ENCODE data around the gene RSF1. TPM values are rescaled to one million over a fixed set of nuclear protein-coding genes. Genes with fewer than 3 reads are reported as not detected.
"Not testable (repeated sequence)": the region's sequence is repeated elsewhere in the genome, so short reads cannot be mapped to it uniquely, and the experiment has no call there.

The RSF1 gene
- polyA plus RNA-seq, 1 donor, result 32.1 TPM

DNA sequence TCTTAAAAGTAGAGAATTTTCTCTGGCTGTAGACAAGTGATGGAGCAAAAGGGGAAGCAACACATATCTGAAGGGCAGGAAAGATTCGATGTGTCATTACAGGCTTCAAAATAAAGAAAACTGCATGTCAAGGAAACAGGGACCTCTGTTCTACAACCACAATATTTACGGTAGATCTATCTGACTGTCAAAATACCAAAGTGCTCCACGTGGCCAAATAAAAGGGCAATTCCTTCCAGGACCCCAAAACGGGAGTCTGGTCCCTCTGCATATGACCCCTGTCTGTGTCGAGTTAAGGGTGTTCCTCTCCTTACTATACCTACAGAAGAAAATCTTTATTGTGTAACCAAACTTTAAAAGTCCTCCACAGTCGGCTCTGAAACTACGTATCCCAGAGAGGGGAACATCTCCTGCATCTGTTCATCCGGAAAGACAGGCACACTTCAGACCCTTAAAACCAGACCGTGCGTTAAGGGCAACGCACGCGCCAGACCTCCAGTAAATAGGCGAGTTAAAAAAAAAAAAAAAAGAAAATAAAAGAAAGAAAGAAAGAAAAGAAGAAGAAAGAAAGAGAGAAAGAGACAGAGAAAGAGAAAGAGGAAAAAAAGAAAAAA, 183.7 kb downstream of the RSF1 start:
- WGBS (ENCODE audit: insufficient coverage, low lambda C conversion rate), result 0% methylated on average over 8 of the region's 14 CpGs
- H3K27me3 ChIP-seq (ENCODE audit: control insufficient read depth, insufficient read depth, low read length), result no peaks in the 10 kb centered on the region

DNA sequence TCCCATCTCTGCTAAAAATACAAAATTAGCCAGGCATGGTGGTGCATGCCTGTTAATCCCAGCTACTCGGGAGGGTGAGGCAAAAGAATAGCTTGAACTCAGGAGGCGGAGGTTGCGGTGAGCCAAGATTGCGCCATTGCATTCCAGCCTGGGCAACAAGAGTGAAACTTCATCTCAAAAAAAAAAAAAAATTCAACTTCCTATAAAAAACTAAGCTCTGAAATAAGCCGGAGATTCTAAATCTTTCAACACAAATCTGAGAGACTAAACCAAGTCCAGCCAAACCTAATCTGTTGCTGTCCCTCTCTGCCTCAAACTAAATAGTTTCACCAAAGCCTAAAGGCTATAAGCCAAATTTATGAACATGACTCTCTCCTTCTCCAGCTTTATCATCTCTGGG, 186.6 kb downstream of the RSF1 start:
- H3K4me3 ChIP-seq (ENCODE audit: low read length); H3K9me3 ChIP-seq (ENCODE audit: control insufficient read depth, low read depth, low read length); H3K27me3 ChIP-seq (ENCODE audit: control insufficient read depth, insufficient read depth, low read length); DNase-seq; H3K27ac ChIP-seq (ENCODE audit: low read length); H3K4me1 ChIP-seq (ENCODE audit: control insufficient read depth, insufficient read depth, low read length); H3K36me3 ChIP-seq (ENCODE audit: control insufficient read depth, insufficient read depth, low read length): not testable (repeated sequence)
- WGBS (ENCODE audit: insufficient coverage, low lambda C conversion rate), result no CpG with 5 or more reads among the region's 5 CpGs

More for the DNA sequence above, 183.7 kb downstream of the RSF1 start:
- Histone ChIP-seq H3K9me3 (ENCODE audit: control insufficient read depth, low read depth, low read length) (peaks cover 5% of the 10 kb centered on the region), H3K36me3 (ENCODE audit: control insufficient read depth, insufficient read depth, low read length) (peaks cover 2% of the 10 kb centered on the region), H3K4me3 (ENCODE audit: low read length) (peak overlapping the region; percentile 95), H3K4me1 (ENCODE audit: control insufficient read depth, insufficient read depth, low read length) (peaks cover 7% of the 10 kb centered on the region), H3K27ac (ENCODE audit: low read length) (peak overlapping the region; percentile 82)
- DNase-seq, result no peak

DNA sequence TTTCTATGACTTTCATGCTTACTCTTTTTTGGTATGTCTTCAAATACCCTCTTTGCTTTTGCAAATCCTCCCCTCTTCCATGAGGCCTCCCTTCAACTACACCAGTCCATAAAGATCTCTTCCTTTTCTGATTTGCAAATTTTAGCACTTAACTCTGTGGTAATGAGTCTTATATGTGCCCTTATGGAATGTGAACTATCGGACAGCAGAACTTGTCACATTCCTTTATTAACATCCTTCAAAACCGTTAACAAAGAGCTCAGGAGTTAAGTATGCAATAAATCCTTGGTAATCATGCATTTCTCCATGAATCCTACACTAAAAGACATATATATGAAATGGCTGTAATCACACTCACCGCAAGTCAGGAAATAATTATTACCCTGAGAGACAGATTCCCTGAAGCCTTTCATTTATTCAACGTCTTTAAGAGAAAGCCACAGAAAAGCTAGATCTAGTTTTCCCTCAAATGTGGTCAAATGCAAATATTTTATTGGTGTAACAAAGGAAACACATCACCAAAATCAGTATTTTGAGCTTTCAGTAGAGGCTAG, 190.3 kb downstream of the RSF1 start:
- Histone ChIP-seq H3K27me3 (ENCODE audit: control insufficient read depth, insufficient read depth, low read length) (no peaks in the 10 kb centered on the region), H3K4me3 (ENCODE audit: low read length) (no peak overlapping the region), H3K36me3 (ENCODE audit: control insufficient read depth, insufficient read depth, low read length) (peaks cover 22% of the 10 kb centered on the region), H3K27ac (ENCODE audit: low read length) (no peak overlapping the region), H3K9me3 (ENCODE audit: control insufficient read depth, low read depth, low read length) (no peaks in the 10 kb centered on the region), H3K4me1 (ENCODE audit: control insufficient read depth, insufficient read depth, low read length) (no peaks in the 10 kb centered on the region)
- DNase-seq, result no peak
- WGBS (ENCODE audit: insufficient coverage, low lambda C conversion rate), result 100% methylated on average over 1 of the region's 4 CpGs

DNA sequence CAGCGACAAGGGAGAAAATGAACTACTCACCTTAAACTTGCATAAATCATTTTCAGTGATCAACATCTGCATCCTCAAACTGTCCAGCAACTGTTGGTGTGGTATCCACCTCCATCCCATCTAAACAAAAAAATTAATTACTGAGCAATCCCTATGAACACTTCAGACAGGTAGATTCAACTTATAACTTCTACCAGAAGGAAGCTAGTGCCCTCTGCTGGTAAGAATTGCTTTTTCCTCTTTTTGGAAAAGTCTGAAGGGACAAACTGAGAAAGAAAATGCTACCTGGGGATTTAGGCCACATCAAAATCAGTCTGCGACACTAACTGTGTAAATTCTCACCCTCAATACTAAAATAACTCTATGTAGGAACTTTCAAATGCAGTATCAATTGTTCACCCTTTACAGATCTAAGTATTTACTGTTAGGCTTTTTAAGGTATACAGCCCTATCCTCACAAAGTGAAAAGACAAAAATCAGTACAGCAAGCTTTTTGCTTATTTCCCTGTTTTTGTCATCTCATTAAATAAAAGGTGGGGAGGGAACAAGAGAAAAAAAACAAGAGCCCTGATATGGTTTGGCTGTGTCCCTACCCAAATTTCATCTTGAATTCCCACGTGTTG, 200.8 kb downstream of the RSF1 start:
- WGBS (ENCODE audit: insufficient coverage, low lambda C conversion rate), result no CpG with 5 or more reads among the region's 3 CpGs
- Histone ChIP-seq H3K27ac (ENCODE audit: low read length) (no peak overlapping the region), H3K9me3 (ENCODE audit: control insufficient read depth, low read depth, low read length) (no peaks in the 10 kb centered on the region), H3K27me3 (ENCODE audit: control insufficient read depth, insufficient read depth, low read length) (no peaks in the 10 kb centered on the region), H3K36me3 (ENCODE audit: control insufficient read depth, insufficient read depth, low read length) (peaks cover 50% of the 10 kb centered on the region), H3K4me1 (ENCODE audit: control insufficient read depth, insufficient read depth, low read length) (no peaks in the 10 kb centered on the region), H3K4me3 (ENCODE audit: low read length) (no peak overlapping the region)
- peak; percentile 31 to 39 for DNase-seq

DNA sequence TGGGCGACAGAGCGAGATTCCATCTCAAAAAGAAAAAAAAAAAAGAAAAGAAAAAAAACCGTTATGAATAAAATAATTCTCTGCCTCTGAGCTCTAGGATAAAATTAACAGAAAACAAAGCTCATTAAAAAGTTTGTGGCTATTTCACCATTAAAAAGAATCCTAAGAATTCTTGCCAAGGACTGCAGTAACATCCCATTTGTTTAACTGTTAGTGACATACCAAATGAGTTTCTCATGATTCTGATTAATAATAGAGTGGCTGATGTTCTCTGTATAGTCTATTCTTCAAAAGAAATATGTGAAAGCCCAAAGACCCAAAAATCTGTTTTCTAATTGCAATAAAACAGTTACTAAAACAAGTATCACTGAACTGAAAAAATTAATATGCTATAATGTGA, 202.6 kb downstream of the RSF1 start:
- DNase-seq, result no peak

DNA sequence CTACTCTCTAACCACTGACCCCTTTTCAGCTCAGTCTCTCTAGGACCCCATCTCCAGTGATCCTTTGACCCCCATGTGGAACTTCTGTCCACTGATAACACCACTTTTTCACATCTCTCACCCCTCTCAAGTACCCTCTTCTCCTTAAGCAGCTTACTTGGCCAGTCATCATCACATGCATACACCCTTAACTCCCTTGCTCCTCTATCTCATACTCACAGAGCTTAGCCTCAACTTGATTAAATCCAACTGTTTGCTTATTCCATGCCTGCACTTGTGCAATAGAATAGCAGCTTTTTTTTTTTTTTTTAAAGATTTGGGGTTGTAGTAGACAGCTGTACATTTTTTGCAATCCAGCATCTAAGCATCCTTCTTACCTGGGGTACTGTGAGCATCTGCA, 208.6 kb downstream of the RSF1 start:
- Histone ChIP-seq H3K36me3 (ENCODE audit: control insufficient read depth, insufficient read depth, low read length) (peaks cover 42% of the 10 kb centered on the region), H3K27me3 (ENCODE audit: control insufficient read depth, insufficient read depth, low read length) (no peaks in the 10 kb centered on the region)
- no peak for DNase-seq

More for the DNA sequence above, 202.6 kb downstream of the RSF1 start:
- Histone ChIP-seq H3K9me3 (ENCODE audit: control insufficient read depth, low read depth, low read length) (no peaks in the 10 kb centered on the region), H3K27ac (ENCODE audit: low read length) (no peak overlapping the region), H3K4me1 (ENCODE audit: control insufficient read depth, insufficient read depth, low read length) (no peaks in the 10 kb centered on the region), H3K4me3 (ENCODE audit: low read length) (no peak overlapping the region), H3K36me3 (ENCODE audit: control insufficient read depth, insufficient read depth, low read length) (peaks cover 42% of the 10 kb centered on the region), H3K27me3 (ENCODE audit: control insufficient read depth, insufficient read depth, low read length) (no peaks in the 10 kb centered on the region)
- 90% methylated on average over 3 of the region's 3 CpGs for WGBS (ENCODE audit: insufficient coverage, low lambda C conversion rate)

More for the DNA sequence above, 208.6 kb downstream of the RSF1 start:
- no peaks in the 10 kb centered on the region for H3K4me1 ChIP-seq (ENCODE audit: control insufficient read depth, insufficient read depth, low read length)
- no peak overlapping the region for H3K27ac ChIP-seq (ENCODE audit: low read length)
- no peak overlapping the region for H3K4me3 ChIP-seq (ENCODE audit: low read length)
- H3K9me3 ChIP-seq (ENCODE audit: control insufficient read depth, low read depth, low read length), result no peaks in the 10 kb centered on the region

Other genes starting within 250 kb of the RSF1 start
- gene AQP11, start 230.8 kb downstream of the RSF1 start, polyA plus RNA-seq, result 18.1 TPM
- 165 TPM for gene CLNS1A, start 182.9 kb downstream of the RSF1 start, polyA plus RNA-seq
- 61.4 TPM for gene AAMDC, start 422 bp upstream of the RSF1 start, polyA plus RNA-seq
- 30.3 TPM for gene INTS4, start 173.9 kb upstream of the RSF1 start, polyA plus RNA-seq
- 3.1 TPM for gene KCTD14, start 202.6 kb upstream of the RSF1 start, polyA plus RNA-seq
- gene THRSP, start 243.1 kb upstream of the RSF1 start, polyA plus RNA-seq, result 0.10 TPM